PC-9 (cell line): ENCODE measurements around the gene SMC2. TPM values are rescaled to one million over a fixed set of nuclear protein-coding genes. Genes with fewer than 3 reads are reported as not detected.

Source experiments
- BruUV-seq: library from RNA; stranded (reverse); fragments of 400-500 nt; replicated peaks from 2 replicates; lab custom pipeline; 2021; lab: Mats Ljungman, UMichigan
- CTCF ChIA-PET: fragments of 300-600 bp; sonication (Branson Sonifier 250); formaldehyde crosslinking; loops from one replicate; lab custom pipeline; 2022; ENCODE audit warnings: antibody characterized with exemption; lab: Charles Lee
- POLR2A ChIA-PET: fragments of 300-600 bp; sonication (Branson Sonifier 250); formaldehyde crosslinking; loops from one replicate; lab custom pipeline; 2022; ENCODE audit warnings: antibody characterized with exemption; ENCODE audit not compliant: unreplicated experiment; lab: Charles Lee
- DNase-seq, 2 experiments: peaks; one replicate each; pipeline versions ENCODE4 v3.0.0 to v3.0.0-alpha.2; 2015 to 2022; ENCODE audit warnings: mixed read lengths in 1 of 2
- H2AFZ ChIP-seq: fragments of 200-600 bp; sonication (generic); 2 replicates; pipeline ENCODE4 v1.8.1; 2017; ENCODE audit warnings: antibody characterized with exemption
- H3F3A ChIP-seq: fragments of 200-600 bp; sonication (generic); 2 replicates; pipeline ENCODE4 v1.8.1; 2017; ENCODE audit warnings: antibody characterized with exemption, mild to moderate bottlenecking, low read depth; ENCODE audit not compliant: insufficient read depth
- H3K27ac ChIP-seq: fragments of 200-600 bp; sonication (generic); 2 replicates; pipeline ENCODE4 v1.6.1; 2016; ENCODE audit warnings: mixed run types
- H3K27me3 ChIP-seq: fragments of 200-600 bp; sonication (generic); 2 replicates; pipeline ENCODE4 v1.6.1; 2016; ENCODE audit warnings: low read depth, mixed run types; ENCODE audit not compliant: insufficient read depth
- H3K36me3 ChIP-seq: fragments of 200-600 bp; sonication (generic); 2 replicates; pipeline ENCODE4 v1.6.1; 2016; ENCODE audit warnings: low read depth, mixed run types
- H3K4me1 ChIP-seq: fragments of 200-600 bp; sonication (generic); replicated peaks from 2 replicates; pipeline ENCODE4 v1.6.1; 2016; ENCODE audit warnings: mixed run types; ENCODE audit not compliant: insufficient read depth
- H3K4me2 ChIP-seq: fragments of 200-600 bp; sonication (generic); 2 replicates; pipeline ENCODE4 v1.6.1; 2017; ENCODE audit warnings: mixed run types
- H3K4me3 ChIP-seq: fragments of 200-600 bp; sonication (generic); 2 replicates; pipeline ENCODE4 v1.6.1; 2016; ENCODE audit warnings: mixed run types
- H3K79me2 ChIP-seq: fragments of 200-600 bp; sonication (generic); 2 replicates; pipeline ENCODE4 v1.6.1; 2017; ENCODE audit warnings: low read depth, mixed run types
- H3K9me2 ChIP-seq: fragments of 200-600 bp; sonication (generic); 2 replicates; pipeline ENCODE4 v1.8.1; 2017; ENCODE audit warnings: mild to moderate bottlenecking; ENCODE audit not compliant: insufficient read depth
- H3K9me3 ChIP-seq: fragments of 200-600 bp; sonication (generic); 2 replicates; pipeline ENCODE4 v1.8.1; 2016; ENCODE audit warnings: low read depth; ENCODE audit not compliant: insufficient read depth
- H4K20me1 ChIP-seq: fragments of 200-600 bp; sonication (generic); 2 replicates; pipeline ENCODE4 v1.8.1; 2017; ENCODE audit not compliant: insufficient read depth
- CTCF ChIP-seq: fragments of 200-600 bp; sonication (generic); conservative IDR thresholded peaks from 2 replicates; pipeline ENCODE4 v1.6.1; 2017; ENCODE audit warnings: mixed run types, antibody characterized with exemption, mild to moderate bottlenecking, moderate library complexity
- EZH2 ChIP-seq: fragments of 200-600 bp; sonication (generic); IDR thresholded peaks from 2 replicates; pipeline ENCODE4 v1.8.0; 2017; ENCODE audit warnings: antibody characterized with exemption, low read depth
- intact Hi-C: fragments of 100-400 bp; cut with micrococcal nuclease; formaldehyde crosslinking; loops from one replicate; pipeline ENCODE4 v1.10.0; 2022; ENCODE audit not compliant: unreplicated experiment
- total RNA-seq: library from RNA; stranded (reverse); gene quantifications from 2 replicates; pipeline ENCODE4 v1.2.3, GENCODE V29; 2021

The SMC2 gene
- total RNA-seq, 1 experiment from 2014 or later, result 40.5 TPM

GRCh38 chr9:104138243-104138868, 44.2 kb downstream of the SMC2 start:
- DNase-seq, result no peak
- no TSS peak for BruUV-seq
- Histone ChIP-seq H4K20me1 (no peaks in the 10 kb centered on the region), H3K79me2 (no peaks in the 10 kb centered on the region), H3K36me3 (peaks cover 4% of the 10 kb centered on the region), H3K9me3 (no peaks in the 10 kb centered on the region), H3K27me3 (no peaks in the 10 kb centered on the region), H3K4me3 (no peak overlapping the region), H3K27ac (no peak overlapping the region), H3K4me2 (no peak overlapping the region), H3K4me1 (no peaks in the 10 kb centered on the region), H3F3A (no peaks in the 10 kb centered on the region), H3K9me2 (no peaks in the 10 kb centered on the region), H2AFZ (no peak overlapping the region)
- TF ChIP-seq EZH2, result no peak
- TF ChIP-seq CTCF, result no peak
- intact Hi-C loops, result no loop called here
- ChIA-PET POLR2A (interaction anchor here (0.7 kb wide), 1 partner anchor 510 kb away, joined by 6 read pairs; no protein-coding TSS in a partner anchor), CTCF (no interaction called here)

GRCh38 chr9:104142799-104143549, 48.9 kb downstream of the SMC2 start:
- BruUV-seq, result no TSS peak
- DNase-seq, result no peak
- Histone ChIP-seq H3K79me2 (no peaks in the 10 kb centered on the region), H3K27ac (no peak overlapping the region), H3K9me3 (no peaks in the 10 kb centered on the region), H3K4me1 (no peaks in the 10 kb centered on the region), H3K36me3 (no peaks in the 10 kb centered on the region), H4K20me1 (no peaks in the 10 kb centered on the region), H2AFZ (no peak overlapping the region), H3K4me2 (no peak overlapping the region), H3F3A (no peaks in the 10 kb centered on the region), H3K4me3 (no peak overlapping the region), H3K9me2 (no peaks in the 10 kb centered on the region), H3K27me3 (no peaks in the 10 kb centered on the region)
- intact Hi-C loops, result no loop called here
- ChIA-PET CTCF (no interaction called here), POLR2A (no interaction called here)
- TF ChIP-seq EZH2 (no peak), CTCF (no peak)

- Histone ChIP-seq H3K9me3 (no peaks in the 10 kb centered on the region), H3K9me2 (no peaks in the 10 kb centered on the region), H3K79me2 (no peaks in the 10 kb centered on the region), H3K27ac (no peak overlapping the region), H4K20me1 (no peaks in the 10 kb centered on the region), H3K27me3 (no peaks in the 10 kb centered on the region), H3K4me1 (no peaks in the 10 kb centered on the region), H3K4me2 (no peak overlapping the region), H3K36me3 (no peaks in the 10 kb centered on the region), H2AFZ (no peak overlapping the region), H3K4me3 (no peak overlapping the region), H3F3A (no peaks in the 10 kb centered on the region)
- no peak for DNase-seq
- POLR2A ChIA-PET, result no interaction called here
- BruUV-seq, result no TSS peak
- TF ChIP-seq EZH2, result no peak
- TF ChIP-seq CTCF, result no peak
- CTCF ChIA-PET, result no interaction called here
- intact Hi-C loops, result no loop called here
Observed at GRCh38 chr9:104143550-104143910, 49.4 kb downstream of the SMC2 start.
